GM12874 (cell line): ENCODE measurements around the gene MNT.

Source experiments
- CTCF ChIP-seq: IDR thresholded peaks from 2 replicates; pipeline ENCODE4 v1.5.1; 2011; ENCODE audit warnings: low read depth, mild to moderate bottlenecking, control low read depth, low read length, moderate library complexity; ENCODE audit not compliant: insufficient read depth

Gene MNT

GRCh38 chr17:2402544-2402943 is 1.7 kb upstream of the MNT start:
- TF ChIP-seq CTCF = no peak

- TF ChIP-seq CTCF = no peak
Measured at GRCh38 chr17:2401426-2402221, 764 bp upstream of the MNT start.

GRCh38 chr17:2400474-2400866 is 390 bp downstream of the MNT start:
- 0 out of 2 replicates have a peak, but pooled peaks have one; percentile 1 for TF ChIP-seq CTCF

GRCh38 chr17:2399572-2400473 is 1.0 kb downstream of the MNT start:
- no peak for TF ChIP-seq CTCF

- TF ChIP-seq CTCF = no peak
Measured at GRCh38 chr17:2398655-2399571, 1.9 kb downstream of the MNT start.

GRCh38 chr17:2398182-2398581 is 2.7 kb downstream of the MNT start:
- TF ChIP-seq CTCF = no peak
